IgD-negative memory B cell (primary cell): Measurements from ENCODE around the gene RSPO1. TPM values are rescaled to one million over a fixed set of nuclear protein-coding genes. Genes with fewer than 3 reads are reported as not detected.
A peak's percentile ranks its signal among the peaks of the same experiment; 100 is the strongest.

Source experiments
- H3K27ac Mint-ChIP-seq, 3 donors: one replicate each; pipeline ENCODE4 v1.8.0; 2020 to 2022; ENCODE audit warnings: mild to moderate bottlenecking in 3 of 3, mixed read lengths in 3 of 3, moderate library complexity in 1 of 3
- H3K27me3 Mint-ChIP-seq: one replicate; pipeline ENCODE4 v1.8.0; 2021; ENCODE audit warnings: mixed read lengths
- H3K36me3 Mint-ChIP-seq: one replicate; pipeline ENCODE4 v1.8.0; 2020; ENCODE audit warnings: mild to moderate bottlenecking, mixed read lengths
- H3K4me1 Mint-ChIP-seq, 3 donors: one replicate each; pipeline ENCODE4 v1.8.0; 2020 to 2022; ENCODE audit warnings: mixed read lengths in 3 of 3, mild to moderate bottlenecking in 1 of 3
- H3K4me3 Mint-ChIP-seq, 4 donors: one replicate each; pipeline ENCODE4 v1.8.0; 2020 to 2022; ENCODE audit warnings: mild to moderate bottlenecking in 4 of 4, mixed read lengths in 4 of 4, moderate library complexity in 3 of 4
- H3K9me3 Mint-ChIP-seq, 3 donors: one replicate each; pipeline ENCODE4 v1.8.0; 2020 to 2021; ENCODE audit warnings: mixed read lengths in 3 of 3, mild to moderate bottlenecking in 1 of 3
- polyA plus RNA-seq: library from polyadenylated mRNA; unstranded; fragments of 300-500 nt; fragmentation: Illumina TruSeq; gene quantifications from one replicate; pipeline ENCODE4 v1.2.3, GENCODE V29; 2021

RSPO1 gene
- polyA plus RNA-seq, 1 donor from 2014 or later, result not detected

- H3K27ac Mint-ChIP-seq, result peak overlapping the region in 1 of 3 donors; percentile 36
- H3K9me3 Mint-ChIP-seq, result peaks cover 0 to 2% (median 0%) of the 10 kb centered on the region in 3 donors
- peaks cover 22% of the 10 kb centered on the region for H3K27me3 Mint-ChIP-seq
- H3K36me3 Mint-ChIP-seq, result no peaks in the 10 kb centered on the region
- no peak overlapping the region for H3K4me3 Mint-ChIP-seq
- no peaks in the 10 kb centered on the region for H3K4me1 Mint-ChIP-seq
These were observed 20.6 kb downstream of the RSPO1 start for GRCh38 chr1:37614105-37614504.

- Mint-ChIP-seq H3K4me1 (no peaks in the 10 kb centered on the region), H3K9me3 (peaks cover 0 to 2% (median 0%) of the 10 kb centered on the region in 3 donors), H3K27me3 (peaks cover 15% of the 10 kb centered on the region), H3K27ac (no peak overlapping the region), H3K36me3 (no peaks in the 10 kb centered on the region), H3K4me3 (peak overlapping the region in 1 of 4 donors; percentile 43)
These were observed 22.5 kb downstream of the RSPO1 start for GRCh38 chr1:37612186-37612585.

GRCh38 chr1:37609994-37610393 is 24.7 kb downstream of the RSPO1 start:
- H3K27me3 Mint-ChIP-seq, result peaks cover 1% of the 10 kb centered on the region
- H3K27ac Mint-ChIP-seq, result no peak overlapping the region
- H3K9me3 Mint-ChIP-seq, result no peaks in the 10 kb centered on the region
- no peaks in the 10 kb centered on the region for H3K4me1 Mint-ChIP-seq
- H3K4me3 Mint-ChIP-seq, result no peak overlapping the region
- no peaks in the 10 kb centered on the region for H3K36me3 Mint-ChIP-seq

- H3K9me3 Mint-ChIP-seq, result no peaks in the 10 kb centered on the region
- H3K36me3 Mint-ChIP-seq, result no peaks in the 10 kb centered on the region
- H3K27ac Mint-ChIP-seq, result no peak overlapping the region
- no peaks in the 10 kb centered on the region for H3K4me1 Mint-ChIP-seq
- no peak overlapping the region for H3K4me3 Mint-ChIP-seq
- H3K27me3 Mint-ChIP-seq, result peaks cover 1% of the 10 kb centered on the region
These were observed 25.7 kb downstream of the RSPO1 start for GRCh38 chr1:37609002-37609401.

- H3K27ac Mint-ChIP-seq, result no peak overlapping the region
- H3K4me3 Mint-ChIP-seq, result no peak overlapping the region
- no peaks in the 10 kb centered on the region for H3K9me3 Mint-ChIP-seq
- peaks cover 5% of the 10 kb centered on the region for H3K27me3 Mint-ChIP-seq
- peaks cover 0 to 5% (median 4%) of the 10 kb centered on the region in 3 donors for H3K4me1 Mint-ChIP-seq
- no peaks in the 10 kb centered on the region for H3K36me3 Mint-ChIP-seq
These were observed 28.0 kb downstream of the RSPO1 start for GRCh38 chr1:37606481-37607263.

- H3K36me3 Mint-ChIP-seq, result no peaks in the 10 kb centered on the region
- H3K9me3 Mint-ChIP-seq, result no peaks in the 10 kb centered on the region
- H3K4me3 Mint-ChIP-seq, result no peak overlapping the region
- peaks cover 0 to 5% (median 4%) of the 10 kb centered on the region in 3 donors for H3K4me1 Mint-ChIP-seq
- no peak overlapping the region for H3K27ac Mint-ChIP-seq
- peaks cover 5% of the 10 kb centered on the region for H3K27me3 Mint-ChIP-seq
These were observed 28.8 kb downstream of the RSPO1 start for GRCh38 chr1:37605806-37606474.

GRCh38 chr1:37605061-37605650 is 29.5 kb downstream of the RSPO1 start:
- H3K27me3 Mint-ChIP-seq, result peaks cover 5% of the 10 kb centered on the region
- H3K36me3 Mint-ChIP-seq, result no peaks in the 10 kb centered on the region
- H3K4me3 Mint-ChIP-seq, result no peak overlapping the region
- peak overlapping the region in 1 of 3 donors; percentile 36 for H3K27ac Mint-ChIP-seq
- no peaks in the 10 kb centered on the region for H3K9me3 Mint-ChIP-seq
- H3K4me1 Mint-ChIP-seq, result peaks cover 0 to 5% (median 4%) of the 10 kb centered on the region in 3 donors

GRCh38 chr1:37602750-37603694 is 31.7 kb downstream of the RSPO1 start:
- no peak overlapping the region for H3K27ac Mint-ChIP-seq
- H3K36me3 Mint-ChIP-seq, result no peaks in the 10 kb centered on the region
- peak overlapping the region in 2 of 4 donors; percentile 60 to 65 for H3K4me3 Mint-ChIP-seq
- no peaks in the 10 kb centered on the region for H3K9me3 Mint-ChIP-seq
- H3K27me3 Mint-ChIP-seq, result peaks cover 5% of the 10 kb centered on the region
- peaks cover 0 to 5% (median 4%) of the 10 kb centered on the region in 3 donors for H3K4me1 Mint-ChIP-seq

- Mint-ChIP-seq H3K4me1 (peaks cover 0 to 5% (median 4%) of the 10 kb centered on the region in 3 donors), H3K27ac (peak overlapping the region in 2 of 3 donors; percentile 22 to 35), H3K36me3 (no peaks in the 10 kb centered on the region), H3K4me3 (peak overlapping the region in 1 of 4 donors; percentile 58), H3K27me3 (peaks cover 5% of the 10 kb centered on the region), H3K9me3 (no peaks in the 10 kb centered on the region)
These were observed 33.3 kb downstream of the RSPO1 start for GRCh38 chr1:37601441-37601840.

GRCh38 chr1:37599940-37600339 is 34.8 kb downstream of the RSPO1 start:
- H3K4me1 Mint-ChIP-seq, result peaks cover 12 to 18% (median 18%) of the 10 kb centered on the region in 3 donors
- H3K27ac Mint-ChIP-seq, result no peak overlapping the region
- H3K4me3 Mint-ChIP-seq, result no peak overlapping the region
- no peaks in the 10 kb centered on the region for H3K9me3 Mint-ChIP-seq
- H3K27me3 Mint-ChIP-seq, result peaks cover 4% of the 10 kb centered on the region
- H3K36me3 Mint-ChIP-seq, result peaks cover 2% of the 10 kb centered on the region

GRCh38 chr1:37596182-37596667 is 38.5 kb downstream of the RSPO1 start:
- no peaks in the 10 kb centered on the region for H3K27me3 Mint-ChIP-seq
- H3K9me3 Mint-ChIP-seq, result no peaks in the 10 kb centered on the region
- peak overlapping the region; percentile 93 to 99 (median 99) for H3K27ac Mint-ChIP-seq
- H3K4me3 Mint-ChIP-seq, result peak overlapping the region; percentile 95 to 100 (median 100)
- peaks cover 2% of the 10 kb centered on the region for H3K36me3 Mint-ChIP-seq
- H3K4me1 Mint-ChIP-seq, result peaks cover 14 to 22% (median 18%) of the 10 kb centered on the region in 3 donors

- Mint-ChIP-seq H3K27me3 (no peaks in the 10 kb centered on the region), H3K9me3 (no peaks in the 10 kb centered on the region), H3K36me3 (peaks cover 2% of the 10 kb centered on the region), H3K4me1 (peaks cover 14 to 22% (median 22%) of the 10 kb centered on the region in 3 donors), H3K4me3 (peak within 1 kb of the TSS; percentile 95 to 100 (median 100)), H3K27ac (peak within 1 kb of the TSS; percentile 93 to 99 (median 99))
These were observed 39.1 kb downstream of the RSPO1 start, which contains the start of gene GNL2 for GRCh38 chr1:37595440-37596181. Gene GNL2, minus strand, starts transcription at chr1:37595937. Its CDS starts 115 bp downstream, at chr1:37595822.

GRCh38 chr1:37593726-37594125 is 41.0 kb downstream of the RSPO1 start:
- H3K27ac Mint-ChIP-seq, result peak overlapping the region in 2 of 3 donors; percentile 19 to 20
- peaks cover 2% of the 10 kb centered on the region for H3K36me3 Mint-ChIP-seq

More at GRCh38 chr1:37593726-37594125, 41.0 kb downstream of the RSPO1 start:
- no peaks in the 10 kb centered on the region for H3K9me3 Mint-ChIP-seq
- H3K4me3 Mint-ChIP-seq, result peak overlapping the region in 3 of 4 donors; percentile 18 to 67 (median 52)
- H3K4me1 Mint-ChIP-seq, result peaks cover 14 to 22% (median 22%) of the 10 kb centered on the region in 3 donors
- no peaks in the 10 kb centered on the region for H3K27me3 Mint-ChIP-seq
